Activated CD4-positive, alpha-beta memory T cell treated with anti-CD3 and anti-CD28 coated beads, Interleukin-2, amount 10 ng/mL, durations not matched to agents 7 days and 5 days (primary cell): ENCODE results near the gene TXK. TPM values are rescaled to one million over a fixed set of nuclear protein-coding genes. Genes with fewer than 3 reads are reported as not detected.

Experiments
- CTCF ChIA-PET: fragments of 350-600 bp; sonication (Branson Sonifier 250); formaldehyde crosslinking; loops from one replicate; lab custom pipeline; 2021; ENCODE audit warnings: antibody characterized with exemption, inconsistent platforms; lab: Charles Lee
- POLR2A ChIA-PET: fragments of 350-600 bp; sonication (Branson Sonifier 250); formaldehyde crosslinking; loops from one replicate; lab custom pipeline; 2021; ENCODE audit warnings: antibody characterized with exemption; lab: Charles Lee
- DNase-seq: peaks from one replicate; pipeline ENCODE4 v3.0.0-alpha.2; 2020
- H3K27ac Mint-ChIP-seq: one replicate; pipeline ENCODE4 v1.8.0; 2021; ENCODE audit warnings: mild to moderate bottlenecking, mixed read lengths
- H3K27me3 Mint-ChIP-seq: one replicate; pipeline ENCODE4 v1.8.0; 2021; ENCODE audit warnings: mixed read lengths
- H3K36me3 Mint-ChIP-seq: one replicate; pipeline ENCODE4 v1.8.0; 2021; ENCODE audit warnings: low read depth, mixed read lengths
- H3K4me1 Mint-ChIP-seq: one replicate; pipeline ENCODE4 v1.8.0; 2021; ENCODE audit warnings: mixed read lengths
- H3K4me3 Mint-ChIP-seq: one replicate; pipeline ENCODE4 v1.8.0; 2021; ENCODE audit warnings: mild to moderate bottlenecking, mixed read lengths
- H3K9me3 Mint-ChIP-seq: one replicate; pipeline ENCODE4 v1.8.0; 2021; ENCODE audit warnings: mixed read lengths
- total RNA-seq, 2 experiments: library from RNA; stranded (reverse); gene quantifications; one replicate each; pipeline ENCODE4 v1.2.3, GENCODE V29; 2021

The TXK gene
- total RNA-seq, 2 experiments from 2014 or later: 15.2 to 18.5 TPM

- Mint-ChIP-seq H3K4me3 (no peak overlapping the region), H3K9me3 (no peaks in the 10 kb centered on the region), H3K27ac (peak overlapping the region; percentile 40), H3K4me1 (no peaks in the 10 kb centered on the region), H3K27me3 (no peaks in the 10 kb centered on the region), H3K36me3 (peaks cover 7% of the 10 kb centered on the region)
- ChIA-PET CTCF (interaction anchor here (1.0 to 4.3 kb wide), 8 partner anchors 10 to 160 kb away, joined by 3 to 37 read pairs (median 4); no protein-coding TSS in a partner anchor), POLR2A (no interaction called here)
- no peak for DNase-seq
Measured at GRCh38 chr4:48085821-48086589, 48.0 kb downstream of the TXK start.

- no peaks in the 10 kb centered on the region for H3K9me3 Mint-ChIP-seq
- H3K27ac Mint-ChIP-seq: no peak overlapping the region
- H3K36me3 Mint-ChIP-seq: peaks cover 11% of the 10 kb centered on the region
- no peaks in the 10 kb centered on the region for H3K27me3 Mint-ChIP-seq
- no peak for DNase-seq
- no peak overlapping the region for H3K4me3 Mint-ChIP-seq
- CTCF ChIA-PET: interaction anchor here (1.1 to 1.2 kb wide), 2 partner anchors 26 to 80 kb away, joined by 4 read pairs; no protein-coding TSS in a partner anchor
- POLR2A ChIA-PET: no interaction called here
- peaks cover 11% of the 10 kb centered on the region for H3K4me1 Mint-ChIP-seq
Measured at GRCh38 chr4:48082956-48083355, 51.1 kb downstream of the TXK start.

- ChIA-PET POLR2A (no interaction called here), CTCF (no interaction called here)
- Mint-ChIP-seq H3K27ac (no peak overlapping the region), H3K36me3 (peaks cover 7% of the 10 kb centered on the region), H3K4me1 (peaks cover 11% of the 10 kb centered on the region), H3K9me3 (no peaks in the 10 kb centered on the region), H3K4me3 (no peak overlapping the region), H3K27me3 (no peaks in the 10 kb centered on the region)
- no peak for DNase-seq
Measured at GRCh38 chr4:48081196-48081595, 52.9 kb downstream of the TXK start.

GRCh38 chr4:48079972-48080391 is 54.1 kb downstream of the TXK start:
- ChIA-PET POLR2A (no interaction called here), CTCF (interaction anchor here (1.1 kb wide), 1 partner anchor 45 kb away, joined by 5 read pairs; no protein-coding TSS in a partner anchor)
- DNase-seq: no peak
- no peak overlapping the region for H3K4me3 Mint-ChIP-seq
- no peak overlapping the region for H3K27ac Mint-ChIP-seq
- H3K4me1 Mint-ChIP-seq: peaks cover 11% of the 10 kb centered on the region
- H3K9me3 Mint-ChIP-seq: no peaks in the 10 kb centered on the region
- H3K36me3 Mint-ChIP-seq: peaks cover 7% of the 10 kb centered on the region
- H3K27me3 Mint-ChIP-seq: no peaks in the 10 kb centered on the region

GRCh38 chr4:48078862-48079655 is 55.0 kb downstream of the TXK start:
- H3K4me1 Mint-ChIP-seq: peaks cover 11% of the 10 kb centered on the region
- CTCF ChIA-PET: interaction anchor here (1.1 kb wide), 1 partner anchor 44 kb away, joined by 5 read pairs; no protein-coding TSS in a partner anchor
- DNase-seq: no peak
- POLR2A ChIA-PET: no interaction called here
- no peak overlapping the region for H3K4me3 Mint-ChIP-seq
- peaks cover 7% of the 10 kb centered on the region for H3K36me3 Mint-ChIP-seq
- no peaks in the 10 kb centered on the region for H3K9me3 Mint-ChIP-seq
- no peaks in the 10 kb centered on the region for H3K27me3 Mint-ChIP-seq
- no peak overlapping the region for H3K27ac Mint-ChIP-seq

GRCh38 chr4:48078425-48078824 is 55.6 kb downstream of the TXK start:
- Mint-ChIP-seq H3K4me1 (peaks cover 11% of the 10 kb centered on the region), H3K36me3 (peaks cover 7% of the 10 kb centered on the region), H3K4me3 (no peak overlapping the region), H3K27ac (no peak overlapping the region), H3K9me3 (no peaks in the 10 kb centered on the region), H3K27me3 (no peaks in the 10 kb centered on the region)
- ChIA-PET POLR2A (no interaction called here), CTCF (interaction anchor here (0.8 kb wide), 1 partner anchor 42 kb away, joined by 3 read pairs; no protein-coding TSS in a partner anchor)
- no peak for DNase-seq

- H3K36me3 Mint-ChIP-seq: peaks cover under 1% of the 10 kb centered on the region
- H3K4me3 Mint-ChIP-seq: no peak overlapping the region
- DNase-seq: no peak
- H3K27ac Mint-ChIP-seq: no peak overlapping the region
- H3K9me3 Mint-ChIP-seq: no peaks in the 10 kb centered on the region
- ChIA-PET CTCF (no interaction called here), POLR2A (no interaction called here)
- peaks cover 4% of the 10 kb centered on the region for H3K4me1 Mint-ChIP-seq
- H3K27me3 Mint-ChIP-seq: no peaks in the 10 kb centered on the region
Measured at GRCh38 chr4:48074657-48075056, 59.4 kb downstream of the TXK start.

GRCh38 chr4:48073567-48074103 is 60.4 kb downstream of the TXK start:
- Mint-ChIP-seq H3K27ac (no peak overlapping the region), H3K27me3 (no peaks in the 10 kb centered on the region), H3K36me3 (peaks cover 4% of the 10 kb centered on the region), H3K4me3 (no peak overlapping the region), H3K9me3 (no peaks in the 10 kb centered on the region), H3K4me1 (no peaks in the 10 kb centered on the region)
- CTCF ChIA-PET: no interaction called here
- POLR2A ChIA-PET: no interaction called here
- DNase-seq: no peak

- H3K9me3 Mint-ChIP-seq: no peaks in the 10 kb centered on the region
- H3K27me3 Mint-ChIP-seq: no peaks in the 10 kb centered on the region
- H3K27ac Mint-ChIP-seq: no peak overlapping the region
- H3K4me1 Mint-ChIP-seq: no peaks in the 10 kb centered on the region
- H3K4me3 Mint-ChIP-seq: no peak overlapping the region
- ChIA-PET POLR2A (no interaction called here), CTCF (no interaction called here)
- DNase-seq: no peak
- peaks cover 15% of the 10 kb centered on the region for H3K36me3 Mint-ChIP-seq
Measured at GRCh38 chr4:48071191-48071590, 62.9 kb downstream of the TXK start.

- ChIA-PET POLR2A (no interaction called here), CTCF (no interaction called here)
- Mint-ChIP-seq H3K4me3 (no peak overlapping the region), H3K27ac (no peak overlapping the region), H3K36me3 (peaks cover 22% of the 10 kb centered on the region), H3K4me1 (peaks cover 5% of the 10 kb centered on the region), H3K27me3 (no peaks in the 10 kb centered on the region), H3K9me3 (no peaks in the 10 kb centered on the region)
- no peak for DNase-seq
Measured at GRCh38 chr4:48069026-48069425, 65.0 kb downstream of the TXK start.

- Mint-ChIP-seq H3K4me1 (peaks cover 5% of the 10 kb centered on the region), H3K4me3 (no peak overlapping the region), H3K27ac (no peak overlapping the region), H3K9me3 (no peaks in the 10 kb centered on the region), H3K27me3 (no peaks in the 10 kb centered on the region), H3K36me3 (peaks cover 22% of the 10 kb centered on the region)
- POLR2A ChIA-PET: interaction anchor here (0.7 kb wide), 1 partner anchor 172 kb away, joined by 3 read pairs; no protein-coding TSS in a partner anchor
- no peak for DNase-seq
- CTCF ChIA-PET: no interaction called here
Measured at GRCh38 chr4:48068182-48068581, 65.9 kb downstream of the TXK start.

- ChIA-PET POLR2A (interaction anchor here (0.7 kb wide), 1 partner anchor 173 kb away, joined by 3 read pairs; no protein-coding TSS in a partner anchor), CTCF (no interaction called here)
- H3K27me3 Mint-ChIP-seq: peaks cover 3% of the 10 kb centered on the region
- H3K36me3 Mint-ChIP-seq: peaks cover 22% of the 10 kb centered on the region
- no peak overlapping the region for H3K4me3 Mint-ChIP-seq
- no peak overlapping the region for H3K27ac Mint-ChIP-seq
- H3K9me3 Mint-ChIP-seq: peaks cover 2% of the 10 kb centered on the region
- H3K4me1 Mint-ChIP-seq: peaks cover 5% of the 10 kb centered on the region
- DNase-seq: no peak
Measured at GRCh38 chr4:48067536-48067935, 66.5 kb downstream of the TXK start.

GRCh38 chr4:48065587-48066052 is 68.4 kb downstream of the TXK start:
- Mint-ChIP-seq H3K27me3 (peaks cover 5% of the 10 kb centered on the region), H3K9me3 (peaks cover 7% of the 10 kb centered on the region), H3K36me3 (peaks cover 22% of the 10 kb centered on the region), H3K4me1 (peaks cover 5% of the 10 kb centered on the region), H3K27ac (no peak overlapping the region), H3K4me3 (no peak overlapping the region)
- DNase-seq: no peak
- ChIA-PET POLR2A (no interaction called here), CTCF (interaction anchor here (0.9 kb wide), 1 partner anchor 21 kb away, joined by 4 read pairs; no protein-coding TSS in a partner anchor)
